ENCODE data around the gene TUBB1. TPM values are rescaled to one million over a fixed set of nuclear protein-coding genes. Genes with fewer than 3 reads are reported as not detected.

The TUBB1 gene
- total and polyA plus RNA-seq, 2 of the 13 experiments (the other 11 are each of a cell fraction or from before 2014, with no cell fraction given) = 0.11 to 57.6 TPM

- TF ChIP-seq RELA (CRISPR knock-in tag; IDR thresholded peaks at IDR 0.05) (no peak), PLRG1 (conservative IDR thresholded peaks at IDR 0.05) (no peak), ZNF557 (CRISPR knock-in tag; IDR thresholded peaks at IDR 0.05) (no peak), HIVEP1 (CRISPR knock-in tag; IDR thresholded peaks at IDR 0.05) (peak; percentile 94), RAD21 (CRISPR knock-in tag; IDR thresholded peaks at IDR 0.05) (no peak), ELF1 (CRISPR knock-in tag; IDR thresholded peaks at IDR 0.05) (peak; percentile 64; the same call in 1 of the 2 replicates), ZNF790 (CRISPR knock-in tag; IDR thresholded peaks at IDR 0.05; ENCODE audit: borderline replicate concordance) (0 out of 2 replicates have a peak, but pooled peaks have one; percentile 25), ZSCAN21 (CRISPR knock-in tag; IDR thresholded peaks at IDR 0.05; ENCODE audit: borderline replicate concordance) (no peak), ZNF616 (CRISPR knock-in tag; IDR thresholded peaks at IDR 0.05; ENCODE audit: low read depth) (no peak), MTA3 (CRISPR knock-in tag; IDR thresholded peaks at IDR 0.05) (no peak), SIN3B (IDR thresholded peaks at IDR 0.05; ENCODE audit: low read length) (no peak), NFE2L2 (IDR thresholded peaks at IDR 0.05; ENCODE audit: low read length) (no peak), CREM (IDR thresholded peaks at IDR 0.05) (no peak), CREM (CRISPR knock-in tag; IDR thresholded peaks at IDR 0.05) (no peak), MEIS2 (CRISPR knock-in tag; IDR thresholded peaks at IDR 0.05) (peak; percentile 80), THAP11 (CRISPR knock-in tag; IDR thresholded peaks at IDR 0.05) (peak; percentile 44), HNRNPUL1 (IDR thresholded peaks at IDR 0.05; ENCODE audit: low read depth, low read length) (no peak), ZBTB46 (CRISPR knock-in tag; IDR thresholded peaks at IDR 0.05; ENCODE audit: borderline replicate concordance) (no peak), NFAT5 (CRISPR knock-in tag; IDR thresholded peaks at IDR 0.05) (peak; percentile 88; the same call in 1 of the 2 replicates), E2F5 (CRISPR knock-in tag; conservative IDR thresholded peaks at IDR 0.05) (no peak), SYNCRIP (IDR thresholded peaks at IDR 0.05; ENCODE audit: insufficient read depth, low read depth, low read length) (no peak), SRSF4 (IDR thresholded peaks at IDR 0.05; ENCODE audit: low read depth, low read length, poor library complexity, severe bottlenecking) (no peak), NFIC (IDR thresholded peaks at IDR 0.05; ENCODE audit: low read length) (no peak), SOX5 (CRISPR knock-in tag; IDR thresholded peaks at IDR 0.05; ENCODE audit: borderline replicate concordance) (no peak), ZFP82 (CRISPR knock-in tag; IDR thresholded peaks at IDR 0.05; ENCODE audit: borderline replicate concordance) (no peak)
Measured at GRCh38 chr20:59042151-59042795, 23.0 kb downstream of the TUBB1 start, which contains the start of gene PRELID3B (continued).
